HL-60 (cell line): ENCODE data around the gene JMJD4.

Experiments
- DNase-seq, 2 experiments: peaks; one replicate each; pipeline ENCODE4 v3.0.0-alpha.2; 2010 to 2020; ENCODE audit warnings: low read depth in 1 of 2, low spot score in 1 of 2
- H3K27ac ChIP-seq: fragments of 250-450 bp; sonication (Bioruptor Pico); replicated peaks from 2 replicates; pipeline ENCODE4 v1.5.1; 2020; ENCODE audit warnings: mild to moderate bottlenecking, moderate library complexity
- H3K27me3 ChIP-seq: fragments of 250-450 bp; sonication (Bioruptor Pico); 2 replicates; pipeline ENCODE4 v1.5.1; 2021; ENCODE audit warnings: mild to moderate bottlenecking, moderate library complexity; ENCODE audit not compliant: insufficient read depth, poor library complexity, severe bottlenecking
- H3K4me3 ChIP-seq: replicated peaks from 2 replicates; pipeline ENCODE4 v1.5.1; 2011; ENCODE audit warnings: mild to moderate bottlenecking, control low read depth, low read length; ENCODE audit not compliant: insufficient read depth
- GABPA ChIP-seq: IDR thresholded peaks from 2 replicates; pipeline ENCODE4 v1.6.1; 2012; ENCODE audit warnings: low read depth
- POLR2AphosphoS5 ChIP-seq: IDR thresholded peaks from 2 replicates; pipeline ENCODE4 v1.6.1; 2012; ENCODE audit warnings: low read depth
- SPI1 ChIP-seq: IDR thresholded peaks from 2 replicates; pipeline ENCODE4 v1.6.1; 2012; ENCODE audit warnings: low read depth, mild to moderate bottlenecking, borderline replicate concordance
- TF ChIP-seq, protein P1 (sequence below): IDR thresholded peaks from one replicate; pipeline ENCODE4 v1.5.1; 2011; ENCODE audit warnings: low read length, control low read depth, inconsistent platforms; ENCODE audit not compliant: insufficient read depth
- TF ChIP-seq, protein P2 (sequence below): IDR thresholded peaks from 2 replicates; pipeline ENCODE4 v1.6.1; 2012; ENCODE audit warnings: low read depth; ENCODE audit not compliant: insufficient replicate concordance

JMJD4 gene

DNA sequence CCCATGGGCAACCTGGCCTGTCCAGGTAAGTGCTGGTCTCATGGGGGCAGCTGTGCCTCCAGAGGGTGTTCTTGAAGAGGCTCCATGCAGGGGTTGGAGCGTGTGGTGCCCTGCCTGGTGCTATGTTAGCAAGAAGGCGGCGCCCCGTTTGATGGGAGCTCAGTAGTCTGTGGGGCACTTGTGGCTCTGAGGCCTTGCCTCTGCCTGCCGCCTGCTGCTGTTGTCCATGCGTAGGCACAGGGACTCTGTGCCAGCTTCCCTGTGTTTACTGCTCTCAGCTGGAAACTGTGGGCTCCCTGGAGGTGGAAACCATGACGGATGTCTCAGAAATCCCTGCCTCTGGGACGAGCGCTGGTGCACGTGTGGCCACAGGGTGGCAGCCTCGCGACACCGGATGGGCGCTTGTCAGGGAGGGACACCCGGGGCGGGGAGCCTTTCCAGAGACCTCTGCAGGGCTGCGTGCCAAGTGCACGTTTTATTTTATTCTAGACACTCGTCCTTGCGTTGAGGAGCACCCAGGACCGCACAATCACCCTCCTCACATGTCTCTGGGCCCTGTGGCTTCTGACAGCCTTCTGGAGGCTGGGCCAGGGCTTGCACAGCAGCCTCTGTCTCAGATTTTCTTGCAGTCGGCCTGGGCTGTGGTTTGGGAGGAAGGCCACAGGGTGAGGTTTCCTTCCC is 27.3 kb upstream of the JMJD4 start:
- Histone ChIP-seq H3K27ac (no peak overlapping the region), H3K27me3 (no peaks in the 10 kb centered on the region), H3K4me3 (no peak overlapping the region)
- TF ChIP-seq, protein P1, sequence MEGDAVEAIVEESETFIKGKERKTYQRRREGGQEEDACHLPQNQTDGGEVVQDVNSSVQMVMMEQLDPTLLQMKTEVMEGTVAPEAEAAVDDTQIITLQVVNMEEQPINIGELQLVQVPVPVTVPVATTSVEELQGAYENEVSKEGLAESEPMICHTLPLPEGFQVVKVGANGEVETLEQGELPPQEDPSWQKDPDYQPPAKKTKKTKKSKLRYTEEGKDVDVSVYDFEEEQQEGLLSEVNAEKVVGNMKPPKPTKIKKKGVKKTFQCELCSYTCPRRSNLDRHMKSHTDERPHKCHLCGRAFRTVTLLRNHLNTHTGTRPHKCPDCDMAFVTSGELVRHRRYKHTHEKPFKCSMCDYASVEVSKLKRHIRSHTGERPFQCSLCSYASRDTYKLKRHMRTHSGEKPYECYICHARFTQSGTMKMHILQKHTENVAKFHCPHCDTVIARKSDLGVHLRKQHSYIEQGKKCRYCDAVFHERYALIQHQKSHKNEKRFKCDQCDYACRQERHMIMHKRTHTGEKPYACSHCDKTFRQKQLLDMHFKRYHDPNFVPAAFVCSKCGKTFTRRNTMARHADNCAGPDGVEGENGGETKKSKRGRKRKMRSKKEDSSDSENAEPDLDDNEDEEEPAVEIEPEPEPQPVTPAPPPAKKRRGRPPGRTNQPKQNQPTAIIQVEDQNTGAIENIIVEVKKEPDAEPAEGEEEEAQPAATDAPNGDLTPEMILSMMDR = peak; percentile 93
- TF ChIP-seq GABPA (peak; percentile 53; the same call in 1 of the 2 replicates), POLR2AphosphoS5 (peak; percentile 77), SPI1 (no peak)
- peak; percentile 70 to 92 for DNase-seq

DNA sequence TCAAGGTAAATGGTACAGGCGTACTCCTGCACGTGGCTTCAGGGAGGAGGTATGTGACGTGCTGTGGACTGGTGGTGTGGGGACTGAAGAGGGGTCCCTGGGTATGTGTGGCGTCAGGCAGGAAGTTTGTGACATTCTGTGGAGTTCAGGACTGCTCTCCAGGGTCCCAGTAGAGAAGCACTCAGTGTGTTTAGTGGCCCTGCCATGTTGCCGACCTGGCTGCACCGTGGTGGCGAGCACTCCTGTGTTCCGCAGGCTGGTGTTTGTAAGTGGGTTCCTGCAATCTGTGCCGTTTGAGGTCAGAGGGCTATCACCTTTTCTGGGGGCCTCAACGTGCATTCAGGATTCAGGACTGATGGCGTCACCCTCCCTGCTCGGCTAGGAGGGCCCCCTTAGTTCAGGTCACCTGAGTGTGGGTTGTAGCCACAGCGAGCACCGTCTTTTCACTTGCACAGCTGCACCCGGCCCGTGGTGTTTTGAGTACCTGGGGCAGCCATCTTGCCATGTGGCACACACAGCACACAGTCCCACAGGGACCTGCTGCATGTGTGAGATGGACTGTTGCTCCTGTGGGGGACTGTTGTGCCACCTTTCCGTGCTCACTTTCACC is 26.6 kb upstream of the JMJD4 start:
- no peak for TF ChIP-seq POLR2AphosphoS5
- TF ChIP-seq, protein P1 = no peak
- no peak for TF ChIP-seq GABPA
- TF ChIP-seq SPI1 = no peak
- TF ChIP-seq, protein P2, sequence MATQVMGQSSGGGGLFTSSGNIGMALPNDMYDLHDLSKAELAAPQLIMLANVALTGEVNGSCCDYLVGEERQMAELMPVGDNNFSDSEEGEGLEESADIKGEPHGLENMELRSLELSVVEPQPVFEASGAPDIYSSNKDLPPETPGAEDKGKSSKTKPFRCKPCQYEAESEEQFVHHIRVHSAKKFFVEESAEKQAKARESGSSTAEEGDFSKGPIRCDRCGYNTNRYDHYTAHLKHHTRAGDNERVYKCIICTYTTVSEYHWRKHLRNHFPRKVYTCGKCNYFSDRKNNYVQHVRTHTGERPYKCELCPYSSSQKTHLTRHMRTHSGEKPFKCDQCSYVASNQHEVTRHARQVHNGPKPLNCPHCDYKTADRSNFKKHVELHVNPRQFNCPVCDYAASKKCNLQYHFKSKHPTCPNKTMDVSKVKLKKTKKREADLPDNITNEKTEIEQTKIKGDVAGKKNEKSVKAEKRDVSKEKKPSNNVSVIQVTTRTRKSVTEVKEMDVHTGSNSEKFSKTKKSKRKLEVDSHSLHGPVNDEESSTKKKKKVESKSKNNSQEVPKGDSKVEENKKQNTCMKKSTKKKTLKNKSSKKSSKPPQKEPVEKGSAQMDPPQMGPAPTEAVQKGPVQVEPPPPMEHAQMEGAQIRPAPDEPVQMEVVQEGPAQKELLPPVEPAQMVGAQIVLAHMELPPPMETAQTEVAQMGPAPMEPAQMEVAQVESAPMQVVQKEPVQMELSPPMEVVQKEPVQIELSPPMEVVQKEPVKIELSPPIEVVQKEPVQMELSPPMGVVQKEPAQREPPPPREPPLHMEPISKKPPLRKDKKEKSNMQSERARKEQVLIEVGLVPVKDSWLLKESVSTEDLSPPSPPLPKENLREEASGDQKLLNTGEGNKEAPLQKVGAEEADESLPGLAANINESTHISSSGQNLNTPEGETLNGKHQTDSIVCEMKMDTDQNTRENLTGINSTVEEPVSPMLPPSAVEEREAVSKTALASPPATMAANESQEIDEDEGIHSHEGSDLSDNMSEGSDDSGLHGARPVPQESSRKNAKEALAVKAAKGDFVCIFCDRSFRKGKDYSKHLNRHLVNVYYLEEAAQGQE = no peak

DNA sequence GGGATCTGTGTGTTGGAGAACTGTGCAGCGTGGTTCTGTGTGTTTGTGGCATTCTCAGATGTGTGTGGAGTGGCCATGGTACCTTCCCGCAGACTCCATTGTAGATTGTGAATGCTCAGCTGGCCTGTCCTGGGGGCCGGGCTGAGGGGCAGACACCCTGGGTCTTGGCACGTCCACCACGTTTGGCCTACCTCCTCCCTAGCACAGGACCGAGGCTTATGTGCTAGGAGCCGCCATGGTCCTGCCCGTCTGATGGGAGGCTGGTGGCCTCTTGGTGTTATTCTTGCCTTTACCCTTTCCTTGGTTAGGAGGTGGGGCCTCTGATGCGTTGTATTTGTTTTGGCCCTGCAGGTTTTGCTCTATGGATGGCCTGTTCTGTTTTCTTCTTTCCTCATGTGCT is 25.3 kb upstream of the JMJD4 start:
- no peak overlapping the region for H3K27ac ChIP-seq
- H3K4me3 ChIP-seq = no peak overlapping the region
- no peak for DNase-seq
- TF ChIP-seq POLR2AphosphoS5 = no peak
- TF ChIP-seq, protein P1 = no peak
- TF ChIP-seq GABPA = no peak
- TF ChIP-seq, protein P2 = no peak
- no peak for TF ChIP-seq SPI1
- no peaks in the 10 kb centered on the region for H3K27me3 ChIP-seq

More for the DNA sequence above, 26.6 kb upstream of the JMJD4 start:
- Histone ChIP-seq H3K27ac (no peak overlapping the region), H3K27me3 (no peaks in the 10 kb centered on the region), H3K4me3 (no peak overlapping the region)
- DNase-seq = no peak
